Caco-2 (cell line): ENCODE data around the gene FRMD1. TPM values are rescaled to one million over a fixed set of nuclear protein-coding genes. Genes with fewer than 3 reads are reported as not detected.

ENCODE experiments used
- BruUV-seq: library from RNA; stranded (reverse); fragments of 400-500 nt; replicated peaks from 2 replicates; lab custom pipeline; 2021; lab: Mats Ljungman, UMichigan
- CTCF ChIA-PET: fragments of 300-600 bp; sonication (Branson Sonifier 250); formaldehyde crosslinking; loops from one replicate; lab custom pipeline; 2022; ENCODE audit warnings: antibody characterized with exemption; lab: Charles Lee
- POLR2A ChIA-PET: fragments of 300-600 bp; sonication (Branson Sonifier 250); formaldehyde crosslinking; loops from one replicate; lab custom pipeline; 2022; ENCODE audit warnings: antibody characterized with exemption; lab: Charles Lee
- DNase-seq, 2 experiments: peaks; one replicate each; pipeline versions ENCODE4 v3.0.0 to v3.0.0-alpha.2; 2020 to 2022
- H3K27me3 ChIP-seq: replicated peaks from 2 replicates; pipeline ENCODE4 v1.6.0; 2011; ENCODE audit warnings: low read length; ENCODE audit not compliant: control insufficient read depth, insufficient read depth
- H3K36me3 ChIP-seq: 2 replicates; pipeline ENCODE4 v1.5.1; 2011; ENCODE audit warnings: low read length; ENCODE audit not compliant: control insufficient read depth, insufficient read depth
- H3K4me1 ChIP-seq: fragments of 250-450 bp; sonication (Bioruptor Pico); 2 replicates; pipeline ENCODE4 v1.5.1; 2020; ENCODE audit warnings: mild to moderate bottlenecking
- H3K4me3 ChIP-seq: 2 replicates; pipeline ENCODE4 v1.5.1; 2011; ENCODE audit warnings: low read depth, mild to moderate bottlenecking, control low read depth, low read length
- H3K9me3 ChIP-seq: fragments of 250-450 bp; sonication (Bioruptor Pico); 2 replicates; pipeline ENCODE4 v1.5.1; 2020; ENCODE audit warnings: mild to moderate bottlenecking, moderate library complexity
- H3K27ac Mint-ChIP-seq: one replicate; pipeline ENCODE4 v1.8.0; 2022; ENCODE audit warnings: mixed read lengths; ENCODE audit not compliant: unreplicated experiment
- H3K27me3 Mint-ChIP-seq: one replicate; pipeline ENCODE4 v1.8.0; 2022; ENCODE audit warnings: mixed read lengths; ENCODE audit not compliant: insufficient read depth, unreplicated experiment
- H3K36me3 Mint-ChIP-seq: one replicate; pipeline ENCODE4 v1.8.0; 2022; ENCODE audit warnings: mild to moderate bottlenecking, mixed read lengths; ENCODE audit not compliant: insufficient read depth, unreplicated experiment
- H3K4me1 Mint-ChIP-seq: one replicate; pipeline ENCODE4 v1.8.0; 2022; ENCODE audit warnings: low read depth, mixed read lengths; ENCODE audit not compliant: unreplicated experiment
- H3K4me3 Mint-ChIP-seq: one replicate; pipeline ENCODE4 v1.8.0; 2022; ENCODE audit warnings: mild to moderate bottlenecking, moderate library complexity, mixed read lengths; ENCODE audit not compliant: unreplicated experiment
- H3K9me3 Mint-ChIP-seq: one replicate; pipeline ENCODE4 v1.8.0; 2022; ENCODE audit warnings: mixed read lengths; ENCODE audit not compliant: unreplicated experiment
- intact Hi-C: fragments of 100-400 bp; cut with micrococcal nuclease; formaldehyde crosslinking; loops from one replicate; pipeline ENCODE4 v1.10.0; 2022; ENCODE audit not compliant: unreplicated experiment
- total RNA-seq: library from RNA; stranded (reverse); gene quantifications from 2 replicates; pipeline ENCODE4 v1.2.3, GENCODE V29; 2022
- TF ChIP-seq, protein P1 (sequence below), 2 experiments: fragments of 200-600 bp in 1 of 2; IDR thresholded peaks; 1 replicate in 1 of 2; 2 replicates in 1 of 2; pipeline versions ENCODE4 v1.5.1 to v1.8.0; 2011 to 2022; ENCODE audit warnings: antibody characterized with exemption in 1 of 2, control low read depth in 1 of 2, inconsistent platforms in 1 of 2, low read depth in 1 of 2, low read length in 1 of 2, mild to moderate bottlenecking in 1 of 2, moderate library complexity in 1 of 2; ENCODE audit not compliant: insufficient read depth in 1 of 2, severe bottlenecking in 1 of 2, unreplicated experiment in 1 of 2

FRMD1 gene
- total RNA-seq, 1 experiment from 2014 or later = 0.14 TPM

- intact Hi-C loops = no loop called here
- H3K9me3 Mint-ChIP-seq = peaks cover under 1% of the 10 kb centered on the region
- no peaks in the 10 kb centered on the region for H3K36me3 Mint-ChIP-seq
- Histone ChIP-seq H3K27me3 (no peaks in the 10 kb centered on the region), H3K36me3 (no peaks in the 10 kb centered on the region), H3K9me3 (peaks cover under 1% of the 10 kb centered on the region; the same call in 1 of the 2 replicates), H3K4me1 (peaks cover 8% of the 10 kb centered on the region; the same call in 1 of the 2 replicates), H3K4me3 (no peak overlapping the region)
- H3K27ac Mint-ChIP-seq = no peak overlapping the region
- H3K4me3 Mint-ChIP-seq = no peak overlapping the region
- no peaks in the 10 kb centered on the region for H3K4me1 Mint-ChIP-seq
- BruUV-seq = no TSS peak
- CTCF ChIA-PET = no interaction called here
- TF ChIP-seq, protein P1, sequence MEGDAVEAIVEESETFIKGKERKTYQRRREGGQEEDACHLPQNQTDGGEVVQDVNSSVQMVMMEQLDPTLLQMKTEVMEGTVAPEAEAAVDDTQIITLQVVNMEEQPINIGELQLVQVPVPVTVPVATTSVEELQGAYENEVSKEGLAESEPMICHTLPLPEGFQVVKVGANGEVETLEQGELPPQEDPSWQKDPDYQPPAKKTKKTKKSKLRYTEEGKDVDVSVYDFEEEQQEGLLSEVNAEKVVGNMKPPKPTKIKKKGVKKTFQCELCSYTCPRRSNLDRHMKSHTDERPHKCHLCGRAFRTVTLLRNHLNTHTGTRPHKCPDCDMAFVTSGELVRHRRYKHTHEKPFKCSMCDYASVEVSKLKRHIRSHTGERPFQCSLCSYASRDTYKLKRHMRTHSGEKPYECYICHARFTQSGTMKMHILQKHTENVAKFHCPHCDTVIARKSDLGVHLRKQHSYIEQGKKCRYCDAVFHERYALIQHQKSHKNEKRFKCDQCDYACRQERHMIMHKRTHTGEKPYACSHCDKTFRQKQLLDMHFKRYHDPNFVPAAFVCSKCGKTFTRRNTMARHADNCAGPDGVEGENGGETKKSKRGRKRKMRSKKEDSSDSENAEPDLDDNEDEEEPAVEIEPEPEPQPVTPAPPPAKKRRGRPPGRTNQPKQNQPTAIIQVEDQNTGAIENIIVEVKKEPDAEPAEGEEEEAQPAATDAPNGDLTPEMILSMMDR (IDR thresholded peaks at IDR 0.05; ENCODE audit: insufficient read depth in 1 of 2, low read depth in 1 of 2, low read length in 1 of 2, severe bottlenecking in 1 of 2, unreplicated experiment in 1 of 2) = no peak
- H3K27me3 Mint-ChIP-seq = no peaks in the 10 kb centered on the region
- POLR2A ChIA-PET = no interaction called here
- DNase-seq = no peak
These were observed 46.8 kb downstream of the FRMD1 start for GRCh38 chr6:168032005-168032760.

- intact Hi-C loops = no loop called here
- no peaks in the 10 kb centered on the region for H3K4me1 Mint-ChIP-seq
These were observed 47.5 kb downstream of the FRMD1 start for GRCh38 chr6:168031411-168031971.

DNA sequence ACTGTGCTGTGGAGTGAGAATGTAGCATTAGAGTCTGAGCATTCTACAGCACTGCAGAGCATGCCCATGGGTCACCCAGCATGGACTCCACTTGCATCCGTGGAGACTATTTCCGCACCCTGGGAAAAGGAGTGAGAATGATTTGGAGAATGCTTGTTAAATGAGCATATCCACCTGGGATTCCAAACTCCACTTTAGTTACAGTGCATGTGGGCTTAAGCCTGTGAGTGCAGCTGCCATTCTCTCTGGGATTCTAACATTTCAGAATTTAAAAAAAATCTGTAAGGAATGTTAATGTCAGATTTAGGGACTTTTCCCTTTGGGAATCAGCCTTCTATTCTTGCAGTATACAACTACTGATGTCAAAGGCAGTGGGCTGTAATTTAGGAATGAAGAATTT lies 48.1 kb downstream of the FRMD1 start:
- BruUV-seq = no TSS peak
- TF ChIP-seq, protein P1 (IDR thresholded peaks at IDR 0.05; ENCODE audit: insufficient read depth in 1 of 2, low read depth in 1 of 2, low read length in 1 of 2, severe bottlenecking in 1 of 2, unreplicated experiment in 1 of 2) = no peak

More at GRCh38 chr6:168031411-168031971, 47.5 kb downstream of the FRMD1 start:
- TF ChIP-seq, protein P1 (IDR thresholded peaks at IDR 0.05; ENCODE audit: insufficient read depth in 1 of 2, low read depth in 1 of 2, low read length in 1 of 2, severe bottlenecking in 1 of 2, unreplicated experiment in 1 of 2) = no peak
- H3K27me3 Mint-ChIP-seq = no peaks in the 10 kb centered on the region
- H3K27me3 ChIP-seq = no peaks in the 10 kb centered on the region
- DNase-seq = no peak
- no peaks in the 10 kb centered on the region for H3K36me3 ChIP-seq
- H3K36me3 Mint-ChIP-seq = no peaks in the 10 kb centered on the region
- H3K4me3 ChIP-seq = no peak overlapping the region
- H3K9me3 ChIP-seq = no peaks in the 10 kb centered on the region
- H3K9me3 Mint-ChIP-seq = no peaks in the 10 kb centered on the region
- H3K4me3 Mint-ChIP-seq = no peak overlapping the region
- no TSS peak for BruUV-seq
- ChIA-PET POLR2A (no interaction called here), CTCF (no interaction called here)
- peaks cover 8% of the 10 kb centered on the region; the same call in 1 of the 2 replicates for H3K4me1 ChIP-seq
- no peak overlapping the region for H3K27ac Mint-ChIP-seq

More for the DNA sequence above, 48.1 kb downstream of the FRMD1 start:
- DNase-seq = no peak
- no peaks in the 10 kb centered on the region for H3K36me3 Mint-ChIP-seq
- H3K27me3 Mint-ChIP-seq = no peaks in the 10 kb centered on the region
- intact Hi-C loops = no loop called here
- H3K27ac Mint-ChIP-seq = no peak overlapping the region
- ChIA-PET CTCF (no interaction called here), POLR2A (no interaction called here)
- H3K9me3 ChIP-seq = no peaks in the 10 kb centered on the region
- no peaks in the 10 kb centered on the region for H3K36me3 ChIP-seq
- no peaks in the 10 kb centered on the region for H3K9me3 Mint-ChIP-seq
- no peak overlapping the region for H3K4me3 ChIP-seq
- H3K4me1 Mint-ChIP-seq = no peaks in the 10 kb centered on the region
- 0 out of 2 replicates have a peak, but pooled peaks cover 4% of the 10 kb centered on the region for H3K4me1 ChIP-seq
- H3K4me3 Mint-ChIP-seq = no peak overlapping the region
- no peaks in the 10 kb centered on the region for H3K27me3 ChIP-seq
